HG02885 (cell line): ENCODE results near the gene ADH5.
"Not testable (repeated sequence)": the region's sequence is repeated elsewhere in the genome, so short reads cannot be mapped to it uniquely, and the experiment has no call there.

ENCODE experiments used
- ATAC-seq: cut with Tn5 transposase; IDR thresholded peaks from one replicate; pipeline ENCODE4 v1.9.1; 2021; ENCODE audit warnings: mild to moderate bottlenecking; ENCODE audit not compliant: unreplicated experiment, poor library complexity

The ADH5 gene

GRCh38 chr4:99088023-99088449, 552 bp downstream of the ADH5 start:
- peak; percentile 33 for ATAC-seq

- ATAC-seq, result no peak
Measured at GRCh38 chr4:99084595-99084994, 4.0 kb downstream of the ADH5 start.

GRCh38 chr4:99082192-99082591, 6.4 kb downstream of the ADH5 start:
- ATAC-seq, result no peak

- not testable (repeated sequence) for ATAC-seq
Measured at GRCh38 chr4:99080869-99081268, 7.7 kb downstream of the ADH5 start.

GRCh38 chr4:99079625-99080295, 8.8 kb downstream of the ADH5 start:
- no peak for ATAC-seq

GRCh38 chr4:99078931-99079624, 9.5 kb downstream of the ADH5 start:
- ATAC-seq, result no peak

GRCh38 chr4:99078336-99078735, 10.3 kb downstream of the ADH5 start:
- ATAC-seq, result no peak

- ATAC-seq, result no peak
Measured at GRCh38 chr4:99077177-99077576, 11.4 kb downstream of the ADH5 start.

- no peak for ATAC-seq
Measured at GRCh38 chr4:99076292-99076976, 12.2 kb downstream of the ADH5 start.

- no peak for ATAC-seq
Measured at GRCh38 chr4:99074816-99075215, 13.8 kb downstream of the ADH5 start.

GRCh38 chr4:99071159-99071558, 17.4 kb downstream of the ADH5 start:
- no peak for ATAC-seq

- ATAC-seq, result no peak
Measured at GRCh38 chr4:99067617-99068016, 21.0 kb downstream of the ADH5 start.

- not testable (repeated sequence) for ATAC-seq
Measured at GRCh38 chr4:99065521-99065920, 23.1 kb downstream of the ADH5 start.

GRCh38 chr4:99062120-99062519, 26.5 kb downstream of the ADH5 start:
- peak; percentile 65 for ATAC-seq

- ATAC-seq, result peak; percentile 51
Measured at GRCh38 chr4:99061048-99061700, 27.4 kb downstream of the ADH5 start.

- ATAC-seq, result no peak
Measured at GRCh38 chr4:99059550-99059949, 29.0 kb downstream of the ADH5 start.

- no peak for ATAC-seq
Measured at GRCh38 chr4:99058228-99058627, 30.4 kb downstream of the ADH5 start.

- ATAC-seq, result peak; percentile 56
Measured at GRCh38 chr4:99054428-99054994, 34.1 kb downstream of the ADH5 start.

GRCh38 chr4:99052902-99053301, 35.7 kb downstream of the ADH5 start:
- no peak for ATAC-seq

GRCh38 chr4:99047710-99048109, 40.9 kb downstream of the ADH5 start:
- no peak for ATAC-seq

- no peak for ATAC-seq
Measured at GRCh38 chr4:99043346-99043745, 45.2 kb downstream of the ADH5 start.
